GM10266 (cell line): ENCODE measurements around the gene CABP1.

Experiments
- DNase-seq: peaks from one replicate; pipeline ENCODE4 v3.0.0; 2012; ENCODE audit errors: extremely low spot score
- CTCF ChIP-seq: IDR thresholded peaks from 2 replicates; pipeline ENCODE4 v1.5.1; 2012; ENCODE audit warnings: mild to moderate bottlenecking, low read depth; ENCODE audit not compliant: control insufficient read depth, insufficient read depth; ENCODE audit errors: missing control alignments

Gene CABP1

DNA sequence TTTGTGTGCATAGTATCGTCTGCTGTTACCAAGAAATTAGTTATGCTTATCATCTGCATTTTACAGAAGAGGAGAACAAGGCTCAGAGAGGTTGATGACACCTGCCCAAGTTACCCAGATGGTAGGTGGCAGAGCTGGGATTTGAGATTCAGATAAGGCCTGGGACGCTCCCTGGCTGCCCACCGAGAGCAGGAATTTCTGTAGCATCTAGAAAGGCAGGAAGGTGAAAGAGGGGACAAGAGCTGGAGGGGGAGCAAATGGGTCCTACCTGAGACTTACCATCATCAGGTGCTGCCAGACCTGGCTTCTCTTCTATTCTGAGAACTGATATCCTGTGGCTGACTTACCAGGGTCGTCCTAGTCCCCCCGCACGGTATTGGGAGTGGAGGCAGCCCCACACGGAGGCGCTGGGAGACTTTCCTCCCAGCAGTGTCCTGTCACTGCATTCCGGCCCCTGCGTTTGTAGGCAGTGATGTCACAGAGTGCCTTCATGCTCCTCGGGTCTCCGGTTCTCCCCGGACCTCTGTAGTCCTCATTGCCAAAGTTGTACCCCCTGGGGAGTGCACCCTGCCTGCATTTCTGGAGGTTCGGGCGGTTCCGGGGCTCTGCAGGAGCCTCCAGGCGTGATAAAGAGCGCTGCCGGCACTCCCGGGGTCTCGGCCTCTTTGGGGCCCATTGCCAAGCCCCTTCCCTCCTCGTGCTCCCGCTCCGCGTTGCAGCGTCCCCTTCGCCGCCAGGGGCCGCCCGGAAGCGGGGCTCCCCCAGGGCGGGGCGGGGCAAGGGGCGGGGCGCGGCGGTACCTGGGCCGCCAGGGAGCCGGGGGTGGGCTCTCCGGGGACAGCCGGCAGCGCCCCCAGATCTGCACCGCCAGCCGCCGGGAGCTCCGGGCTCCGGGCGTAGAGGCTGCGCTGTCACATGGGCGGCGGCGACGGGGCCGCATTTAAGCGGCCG is at the start of gene CABP1:
Gene CABP1, plus strand, starts transcription at position 856 of the 951 bp plus-strand sequence. Its CDS starts 60 bp downstream, at position 916.
- peak; percentile 53 for TF ChIP-seq CTCF
- peak; percentile 85 for DNase-seq

DNA sequence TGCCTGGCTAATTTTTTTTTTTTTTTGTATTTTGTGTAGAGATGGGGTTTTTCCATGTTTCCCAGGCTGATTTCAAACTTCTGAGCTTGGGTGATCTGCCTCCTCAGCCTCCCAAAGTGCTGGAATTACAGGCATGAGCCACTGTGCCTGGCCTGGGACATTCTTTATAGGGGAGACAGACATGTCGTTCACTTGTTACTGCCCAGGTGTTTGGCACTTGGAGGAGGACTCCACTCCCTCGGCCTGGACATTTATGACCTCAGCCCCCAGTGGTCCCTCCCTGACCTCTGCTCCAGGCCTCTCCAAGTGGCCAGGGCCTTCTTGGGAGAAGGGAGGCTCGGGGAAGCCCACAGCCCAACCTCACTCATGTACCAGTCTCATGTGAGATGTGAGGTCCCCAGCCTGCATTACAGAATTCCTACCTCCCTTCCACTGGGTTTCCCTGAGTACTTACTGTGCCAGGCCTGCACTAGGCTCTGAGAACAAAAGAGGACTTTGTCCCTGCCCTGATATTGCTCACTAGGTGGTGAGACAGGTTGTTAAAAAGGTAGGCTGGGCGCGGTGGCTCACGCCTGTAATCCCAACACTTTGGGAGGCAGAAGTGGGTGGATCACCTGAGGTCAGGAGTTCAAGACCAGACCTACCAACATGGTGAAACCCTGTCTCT is 49.6 kb upstream of the CABP1 start:
- no peak for DNase-seq
- TF ChIP-seq CTCF = no peak

DNA sequence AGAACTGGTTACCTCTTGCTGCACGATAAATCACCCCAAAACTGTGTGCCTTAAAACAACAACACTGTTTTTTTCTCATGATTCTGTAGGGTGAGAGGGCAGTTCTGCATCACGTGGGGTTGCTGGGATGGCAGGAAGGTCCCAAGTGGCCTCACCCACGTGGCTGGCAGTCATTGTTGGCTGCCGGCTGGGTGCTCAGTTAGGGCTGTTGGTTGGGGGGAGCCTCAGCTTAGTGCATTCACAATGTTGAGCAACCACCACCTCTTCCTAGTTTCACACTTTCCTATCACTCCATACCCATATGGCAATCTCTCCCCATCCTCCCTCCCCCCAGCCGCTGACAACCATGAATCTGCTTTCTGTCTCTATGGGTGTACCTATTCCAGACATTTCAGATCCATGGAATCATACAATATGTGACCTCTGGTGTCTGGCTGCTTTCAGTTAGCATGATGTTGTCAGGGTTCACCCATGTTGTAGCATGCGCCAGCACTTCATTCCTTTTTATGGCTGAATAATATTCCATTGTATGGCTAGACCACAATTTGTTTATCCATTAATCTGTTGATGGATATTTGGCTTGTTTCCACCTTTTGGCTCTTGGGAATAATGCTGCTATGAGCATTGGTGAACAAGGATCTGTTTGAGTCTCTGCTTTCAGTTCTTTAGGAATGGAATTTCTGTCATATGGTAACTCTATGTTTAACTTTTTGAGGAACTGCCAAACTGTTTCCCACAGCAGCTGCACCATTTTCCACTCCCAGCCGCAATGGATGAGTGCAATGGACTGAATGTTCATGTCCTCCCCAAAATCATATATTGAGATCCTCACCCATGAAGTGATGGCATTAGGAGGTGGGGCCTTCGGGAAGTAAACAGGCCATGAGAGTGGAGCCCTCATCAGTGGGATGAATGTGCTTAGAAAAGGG is 48.0 kb upstream of the CABP1 start:
- no peak for DNase-seq
- no peak for TF ChIP-seq CTCF

GRCh38 chr12:120596901-120597300 is 43.5 kb upstream of the CABP1 start:
- TF ChIP-seq CTCF = no peak
- no peak for DNase-seq

DNA sequence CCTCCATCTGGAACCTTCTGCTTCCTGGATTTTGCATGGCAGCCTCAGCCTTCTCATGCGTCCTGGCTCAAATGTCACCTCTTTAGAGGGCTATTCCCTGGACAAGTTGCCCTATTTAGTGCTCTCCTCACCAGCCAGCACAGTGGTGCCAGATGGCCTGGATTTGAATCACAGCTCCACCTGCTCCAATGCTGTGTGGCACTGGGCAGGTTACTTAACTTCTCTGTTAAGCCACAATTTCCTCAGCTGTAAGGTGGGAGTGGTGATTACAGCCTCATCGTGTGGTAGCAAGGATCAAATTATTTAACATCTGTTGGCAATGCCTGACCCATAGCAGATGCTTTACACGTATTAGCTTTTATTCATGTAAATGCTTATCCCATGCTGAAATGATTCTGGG is 42.6 kb upstream of the CABP1 start:
- no peak for DNase-seq
- no peak for TF ChIP-seq CTCF

- DNase-seq = no peak
- TF ChIP-seq CTCF = no peak
Measured at GRCh38 chr12:120598674-120599463, 41.6 kb upstream of the CABP1 start.
